Memory B cell (primary cell): ENCODE results near the gene HDLBP.

ENCODE experiments used
- ATAC-seq: fragments of 150-1000 bp; cut with Tn5 transposase; 2 replicates; pipeline ENCODE4 v1.10.0; 2021; ENCODE audit warnings: low read depth, mild to moderate bottlenecking, moderate library complexity
- DNase-seq, 2 donors: peaks; one replicate each; pipeline ENCODE4 v3.0.0; 2022; ENCODE audit warnings: low spot score in 2 of 2
- H3K27ac Mint-ChIP-seq: one replicate; pipeline ENCODE4 v1.8.0; 2022; ENCODE audit warnings: mild to moderate bottlenecking, moderate library complexity, mixed read lengths
- H3K27me3 Mint-ChIP-seq: one replicate; pipeline ENCODE4 v1.8.0; 2022; ENCODE audit warnings: mixed read lengths
- H3K36me3 Mint-ChIP-seq: one replicate; pipeline ENCODE4 v1.8.0; 2022; ENCODE audit warnings: mild to moderate bottlenecking, mixed read lengths
- H3K4me1 Mint-ChIP-seq: one replicate; pipeline ENCODE4 v1.8.0; 2022; ENCODE audit warnings: mixed read lengths
- H3K4me3 Mint-ChIP-seq: one replicate; pipeline ENCODE4 v1.8.0; 2022; ENCODE audit warnings: mild to moderate bottlenecking, moderate library complexity, mixed read lengths
- H3K9me3 Mint-ChIP-seq: one replicate; pipeline ENCODE4 v1.8.0; 2022; ENCODE audit warnings: mixed read lengths

Gene HDLBP

DNA sequence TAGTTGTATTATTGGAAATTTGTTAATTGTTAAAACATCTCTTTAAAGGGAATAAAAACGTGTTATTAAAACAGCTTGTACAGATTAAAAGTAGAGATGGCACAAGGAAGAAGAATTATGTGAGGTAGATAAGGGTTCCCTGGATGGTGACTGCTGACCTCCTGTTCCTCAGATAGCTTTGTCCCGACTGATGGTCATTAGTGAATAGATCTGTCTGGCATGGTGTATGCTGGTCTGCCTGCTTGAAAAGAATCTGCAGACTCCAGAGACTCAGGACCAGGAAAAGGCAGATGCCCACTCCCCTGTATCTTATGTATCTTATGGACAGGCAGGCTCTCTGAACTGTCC, 35.0 kb upstream of the HDLBP start:
- Mint-ChIP-seq H3K9me3 (no peaks in the 10 kb centered on the region), H3K36me3 (peaks cover 23% of the 10 kb centered on the region), H3K27ac (peak overlapping the region; percentile 45), H3K27me3 (no peaks in the 10 kb centered on the region), H3K4me3 (no peak overlapping the region), H3K4me1 (peaks cover 5% of the 10 kb centered on the region)
- no peak for ATAC-seq
- no peak for DNase-seq

DNA sequence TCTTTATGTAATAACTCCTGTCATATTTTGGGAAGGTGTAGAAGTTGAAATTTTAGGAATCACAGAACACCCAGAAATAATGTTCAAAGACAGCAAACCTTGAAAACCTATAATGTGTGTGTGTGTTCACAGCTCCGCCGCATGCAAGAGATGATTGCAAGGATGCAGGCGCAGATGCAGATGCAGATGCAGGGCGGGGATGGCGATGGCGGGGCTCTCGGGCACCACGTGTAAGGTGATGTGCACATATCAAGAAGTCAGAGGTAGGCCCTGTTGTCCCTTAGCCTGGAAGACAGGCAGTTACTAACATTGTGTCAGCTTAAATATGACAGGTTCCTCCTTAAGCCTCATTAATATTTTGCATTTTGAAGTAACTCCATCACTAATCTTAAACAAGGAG, 34.5 kb upstream of the HDLBP start:
- Mint-ChIP-seq H3K4me1 (peaks cover 4% of the 10 kb centered on the region), H3K9me3 (no peaks in the 10 kb centered on the region), H3K27ac (no peak overlapping the region), H3K36me3 (peaks cover 23% of the 10 kb centered on the region), H3K27me3 (no peaks in the 10 kb centered on the region), H3K4me3 (no peak overlapping the region)
- no peak for ATAC-seq
- DNase-seq, result no peak

DNA sequence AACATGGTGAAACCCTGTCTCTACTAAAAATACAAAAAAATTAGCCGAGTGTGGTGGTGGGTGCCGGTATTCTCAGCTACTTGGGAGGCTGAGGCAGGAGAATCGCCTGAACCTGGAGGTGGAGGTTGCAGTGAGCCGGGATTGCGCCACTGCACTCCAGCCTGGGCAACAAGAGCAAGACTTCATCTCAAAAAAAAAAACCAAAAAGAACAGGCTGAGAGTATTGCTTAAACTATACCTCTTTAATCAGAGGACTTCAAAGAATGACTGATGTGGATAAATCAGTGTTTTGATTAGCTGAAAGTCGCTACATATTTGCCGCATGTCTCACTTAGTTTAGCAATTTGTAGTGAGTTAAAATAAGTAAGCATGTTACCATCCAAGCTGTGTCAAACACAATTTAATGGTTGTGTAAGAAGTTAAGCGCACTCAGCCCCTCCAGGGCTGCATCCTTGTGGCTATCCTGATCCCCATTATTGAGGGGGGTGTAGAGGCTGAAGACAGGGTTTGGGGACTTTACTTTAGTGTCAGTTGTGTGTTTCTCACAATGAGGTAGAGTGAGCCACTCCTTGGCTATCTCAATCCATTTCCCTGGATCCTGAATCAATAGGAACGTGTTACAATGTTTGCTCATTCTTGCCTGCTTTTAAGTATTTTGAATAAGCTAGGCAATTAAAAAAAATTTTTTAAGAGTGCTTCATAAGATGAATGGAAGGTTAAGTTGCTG, 29.6 kb upstream of the HDLBP start:
- no peak overlapping the region for H3K27ac Mint-ChIP-seq
- peaks cover 33% of the 10 kb centered on the region for H3K36me3 Mint-ChIP-seq
- DNase-seq, result no peak
- peaks cover 5% of the 10 kb centered on the region for H3K4me1 Mint-ChIP-seq
- no peaks in the 10 kb centered on the region for H3K27me3 Mint-ChIP-seq
- H3K9me3 Mint-ChIP-seq, result no peaks in the 10 kb centered on the region
- H3K4me3 Mint-ChIP-seq, result no peak overlapping the region
- ATAC-seq, result no peak

DNA sequence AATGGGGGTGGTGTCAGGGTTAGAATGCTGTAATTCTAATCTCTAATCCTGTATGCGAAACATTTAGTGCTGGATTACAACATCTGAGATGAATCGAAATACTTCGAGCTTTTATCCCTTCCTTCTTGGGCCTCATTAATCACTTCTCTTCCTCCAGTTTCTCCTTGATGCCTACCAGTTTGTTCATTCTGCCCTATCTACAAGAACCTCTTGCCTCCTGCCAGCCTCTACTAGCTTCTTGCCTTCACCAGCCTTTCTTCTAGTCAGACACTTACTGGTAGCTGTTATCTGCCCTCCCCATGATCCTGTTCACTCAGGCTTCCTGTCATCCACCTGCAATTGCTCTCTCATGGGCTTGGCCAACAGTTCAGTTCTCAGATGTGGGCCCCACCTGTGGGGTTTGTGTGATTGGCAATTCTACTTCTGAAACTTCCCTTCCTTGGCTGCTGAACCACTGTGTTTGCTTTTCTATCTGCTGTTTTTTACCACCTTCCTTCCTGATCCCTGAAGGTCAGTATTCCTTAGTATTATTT, 25.2 kb upstream of the HDLBP start:
- no peaks in the 10 kb centered on the region for H3K27me3 Mint-ChIP-seq
- peaks cover 14% of the 10 kb centered on the region for H3K4me1 Mint-ChIP-seq
- ATAC-seq (no peak), DNase-seq (no peak)
- no peak overlapping the region for H3K27ac Mint-ChIP-seq
- H3K4me3 Mint-ChIP-seq, result no peak overlapping the region
- H3K9me3 Mint-ChIP-seq, result no peaks in the 10 kb centered on the region
- peaks cover 31% of the 10 kb centered on the region for H3K36me3 Mint-ChIP-seq

DNA sequence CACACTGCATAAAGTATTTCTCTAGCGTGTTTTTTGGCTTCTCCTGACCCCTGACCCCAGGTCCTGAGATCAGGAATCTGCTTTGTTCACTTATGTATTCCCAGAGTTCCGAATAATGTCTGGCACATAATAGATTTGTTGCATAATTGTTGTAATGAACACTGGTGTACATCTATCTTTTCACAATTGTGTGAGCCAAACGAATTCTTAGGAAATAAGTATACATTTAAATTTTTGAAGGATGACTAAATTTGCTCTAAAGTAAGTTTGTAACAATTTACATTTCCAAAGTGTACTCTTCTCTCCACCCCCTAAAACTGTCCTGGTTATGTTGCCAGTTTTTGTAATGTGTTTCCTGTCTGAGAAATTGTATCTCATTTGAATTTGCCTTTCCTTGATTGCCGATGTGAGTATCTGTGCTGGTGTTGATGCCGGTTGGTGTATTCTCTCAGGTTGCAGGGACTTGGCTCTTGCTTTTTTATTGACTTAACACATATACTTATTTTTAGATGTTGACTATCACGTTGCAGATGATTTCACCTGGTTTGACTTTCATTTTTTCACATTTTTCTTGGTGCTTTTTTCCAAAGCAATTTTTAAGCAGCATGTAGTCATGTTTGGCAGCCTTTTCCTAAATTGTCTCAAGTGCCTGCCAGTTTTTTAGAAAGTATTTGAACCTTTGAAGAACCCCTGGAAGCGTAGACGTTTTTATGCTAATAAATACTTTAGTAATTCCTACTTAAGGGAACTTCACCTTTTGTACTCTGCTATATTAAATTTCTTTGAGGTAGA, 24.6 kb upstream of the HDLBP start:
- H3K27ac Mint-ChIP-seq, result no peak overlapping the region

DNA sequence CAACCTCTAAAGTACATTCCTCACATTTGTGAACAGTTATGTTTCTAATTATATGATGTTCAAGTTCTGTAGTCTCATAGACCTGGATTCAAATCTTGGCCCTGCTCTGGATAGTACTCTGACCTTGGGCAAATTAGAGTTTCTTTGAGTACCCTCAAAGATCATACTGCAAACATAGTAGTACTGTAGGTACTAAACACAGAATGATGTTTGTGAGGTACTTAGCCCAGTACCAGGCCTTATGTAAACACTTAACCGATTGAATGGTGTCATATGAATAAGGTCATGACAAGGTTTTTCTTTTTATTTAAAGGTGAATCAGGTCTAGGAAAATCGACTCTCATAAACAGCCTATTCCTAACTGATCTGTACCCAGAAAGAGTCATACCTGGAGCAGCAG, 19.3 kb upstream of the HDLBP start:
- peaks cover 11% of the 10 kb centered on the region for H3K4me1 Mint-ChIP-seq
- peaks cover 17% of the 10 kb centered on the region for H3K36me3 Mint-ChIP-seq
- no peak overlapping the region for H3K27ac Mint-ChIP-seq
- H3K4me3 Mint-ChIP-seq, result no peak overlapping the region
- H3K27me3 Mint-ChIP-seq, result no peaks in the 10 kb centered on the region
- H3K9me3 Mint-ChIP-seq, result no peaks in the 10 kb centered on the region
- ATAC-seq, result no peak
- no peak for DNase-seq

More for the DNA sequence above, 24.6 kb upstream of the HDLBP start:
- ATAC-seq (no peak), DNase-seq (no peak)
- Mint-ChIP-seq H3K4me3 (no peak overlapping the region), H3K27me3 (no peaks in the 10 kb centered on the region), H3K36me3 (peaks cover 31% of the 10 kb centered on the region), H3K9me3 (no peaks in the 10 kb centered on the region), H3K4me1 (peaks cover 15% of the 10 kb centered on the region)

DNA sequence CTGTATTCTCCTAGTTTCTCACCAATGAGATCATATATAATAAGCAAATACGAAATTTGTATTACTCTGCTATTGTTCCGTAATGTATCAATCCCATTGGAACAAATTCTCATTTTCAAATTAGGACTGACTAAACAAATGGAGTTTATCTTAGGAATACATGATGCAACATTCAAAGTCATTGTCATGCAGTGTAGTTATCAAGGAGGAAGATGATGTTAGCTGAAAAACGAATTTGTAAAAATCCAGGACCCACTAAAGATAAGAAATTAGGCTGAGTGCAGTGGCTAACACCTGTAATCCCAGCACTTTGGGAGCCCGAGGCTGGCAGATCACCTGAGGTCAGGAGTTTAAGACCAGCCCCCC, 15.1 kb upstream of the HDLBP start:
- peaks cover 30% of the 10 kb centered on the region for H3K36me3 Mint-ChIP-seq
- peaks cover 3% of the 10 kb centered on the region for H3K4me1 Mint-ChIP-seq
- no peak overlapping the region for H3K4me3 Mint-ChIP-seq
- no peaks in the 10 kb centered on the region for H3K9me3 Mint-ChIP-seq
- H3K27me3 Mint-ChIP-seq, result no peaks in the 10 kb centered on the region
- no peak for DNase-seq
- no peak overlapping the region for H3K27ac Mint-ChIP-seq
- no peak for ATAC-seq

DNA sequence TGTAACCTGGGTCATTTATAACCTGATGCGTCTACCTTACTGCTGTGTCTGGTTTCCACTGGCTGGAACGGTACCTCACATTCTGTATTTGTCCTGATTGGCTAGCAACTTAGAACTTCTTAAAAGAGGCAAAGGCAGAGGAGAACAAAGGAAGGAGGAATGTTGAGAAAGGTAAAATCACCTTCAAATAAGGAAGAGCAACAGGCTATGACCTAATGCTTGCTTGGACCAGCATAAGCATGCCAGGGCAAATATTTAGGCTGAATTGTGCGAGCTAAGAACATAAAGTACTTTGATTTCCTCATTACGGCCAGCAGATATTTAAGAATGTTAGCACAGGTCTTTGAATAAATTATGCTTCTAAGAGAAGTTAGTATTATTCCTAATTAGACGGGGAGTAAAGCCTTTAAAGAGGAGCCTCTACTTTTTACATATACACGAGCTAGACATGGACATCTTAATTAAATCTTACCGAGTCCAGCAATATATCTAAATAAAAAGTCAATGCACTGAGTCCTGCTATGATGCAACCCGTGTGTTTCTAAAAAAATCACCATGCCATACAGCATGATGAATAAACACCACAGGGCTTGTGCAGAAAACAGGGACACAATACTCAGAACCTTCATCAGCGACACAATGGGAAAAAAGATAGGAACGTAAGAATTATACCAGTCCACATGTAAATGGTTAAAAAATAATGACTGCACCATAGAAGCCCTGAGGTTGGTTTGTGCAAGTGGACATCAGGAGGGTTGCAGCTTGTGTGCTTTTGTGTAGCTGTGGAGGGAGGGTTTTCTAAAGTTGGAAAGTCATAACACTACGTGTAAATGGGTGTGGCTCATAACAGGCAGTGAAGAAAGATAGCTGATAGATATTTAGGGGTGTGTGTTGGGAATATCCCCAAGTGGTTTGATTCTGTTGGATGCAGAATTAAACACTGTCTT, 14.5 kb upstream of the HDLBP start:
- DNase-seq (no peak), ATAC-seq (no peak)
- H3K27ac Mint-ChIP-seq, result no peak overlapping the region
- peaks cover 30% of the 10 kb centered on the region for H3K36me3 Mint-ChIP-seq
- no peaks in the 10 kb centered on the region for H3K27me3 Mint-ChIP-seq
- no peak overlapping the region for H3K4me3 Mint-ChIP-seq
- H3K9me3 Mint-ChIP-seq, result no peaks in the 10 kb centered on the region
- H3K4me1 Mint-ChIP-seq, result peaks cover 6% of the 10 kb centered on the region

DNA sequence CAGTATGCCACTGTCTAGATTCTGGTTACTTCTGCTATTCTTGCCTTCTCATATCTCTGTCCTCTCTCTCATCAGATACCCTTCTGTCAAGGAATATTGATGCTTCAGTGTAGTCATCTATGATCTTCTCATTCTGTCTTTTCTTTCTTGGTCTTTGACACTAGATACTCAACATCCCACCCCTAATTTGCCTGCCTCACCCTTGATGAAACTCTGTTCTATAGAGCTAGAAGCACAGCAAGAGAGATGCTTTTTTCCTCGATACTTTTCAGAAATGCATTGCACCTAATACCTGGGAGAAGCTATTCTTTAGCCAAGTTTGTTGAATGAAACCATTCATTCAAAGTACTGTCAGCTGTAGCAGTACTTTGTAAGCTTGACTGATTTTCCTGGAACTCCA, 9.8 kb upstream of the HDLBP start:
- no peaks in the 10 kb centered on the region for H3K9me3 Mint-ChIP-seq
- DNase-seq (no peak), ATAC-seq (peak; percentile 6)
- H3K36me3 Mint-ChIP-seq, result peaks cover 27% of the 10 kb centered on the region
- peak overlapping the region; percentile 4 for H3K4me3 Mint-ChIP-seq
- H3K27ac Mint-ChIP-seq, result no peak overlapping the region
- H3K4me1 Mint-ChIP-seq, result peaks cover 26% of the 10 kb centered on the region
- no peaks in the 10 kb centered on the region for H3K27me3 Mint-ChIP-seq

DNA sequence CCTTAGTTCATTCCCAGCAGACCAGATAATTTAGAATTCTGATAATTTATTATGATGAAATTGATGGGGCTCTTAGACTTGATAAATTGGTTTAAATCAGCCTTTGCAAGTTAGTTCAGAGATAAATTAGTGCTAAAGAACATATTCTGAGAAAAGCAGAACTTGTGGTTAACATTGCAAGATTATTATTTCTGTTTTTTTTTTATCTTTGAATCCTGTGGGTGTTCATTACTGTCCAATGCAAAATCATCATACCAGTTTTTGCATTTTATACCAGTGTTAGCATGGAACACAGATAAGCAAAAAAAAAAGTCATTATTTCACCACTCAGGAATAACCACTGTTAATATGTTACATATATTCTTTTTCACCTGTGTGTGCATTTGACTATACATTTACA, 9.3 kb upstream of the HDLBP start:
- H3K27ac Mint-ChIP-seq, result no peak overlapping the region
- H3K4me3 Mint-ChIP-seq, result peak overlapping the region; percentile 53
- ATAC-seq, result peak; percentile 94
- H3K36me3 Mint-ChIP-seq, result peaks cover 28% of the 10 kb centered on the region
- H3K27me3 Mint-ChIP-seq, result no peaks in the 10 kb centered on the region
- peaks cover 30% of the 10 kb centered on the region for H3K4me1 Mint-ChIP-seq
- H3K9me3 Mint-ChIP-seq, result no peaks in the 10 kb centered on the region
- DNase-seq, result no peak

DNA sequence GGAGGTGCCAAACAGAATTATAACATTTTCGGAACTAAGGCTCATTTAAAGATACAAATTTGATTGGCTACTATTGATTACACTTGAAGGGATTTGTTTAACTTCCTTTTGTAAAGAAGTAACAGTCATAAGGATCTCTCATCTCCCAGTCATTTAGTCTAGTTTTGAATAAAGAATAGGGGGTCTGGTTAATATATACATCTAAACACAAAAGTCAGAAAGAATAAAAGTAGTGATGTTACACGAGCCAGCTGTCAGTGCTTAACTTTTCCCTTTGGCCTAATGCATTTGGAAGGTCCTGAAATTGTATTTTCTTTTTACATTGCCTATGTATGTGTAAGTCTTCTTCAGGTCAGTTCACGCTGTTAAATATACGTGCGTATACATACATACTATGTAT, 8.3 kb upstream of the HDLBP start:
- Mint-ChIP-seq H3K27ac (no peak overlapping the region), H3K9me3 (no peaks in the 10 kb centered on the region), H3K4me1 (peaks cover 33% of the 10 kb centered on the region), H3K36me3 (peaks cover 24% of the 10 kb centered on the region), H3K4me3 (no peak overlapping the region), H3K27me3 (no peaks in the 10 kb centered on the region)
- no peak for DNase-seq
- no peak for ATAC-seq

DNA sequence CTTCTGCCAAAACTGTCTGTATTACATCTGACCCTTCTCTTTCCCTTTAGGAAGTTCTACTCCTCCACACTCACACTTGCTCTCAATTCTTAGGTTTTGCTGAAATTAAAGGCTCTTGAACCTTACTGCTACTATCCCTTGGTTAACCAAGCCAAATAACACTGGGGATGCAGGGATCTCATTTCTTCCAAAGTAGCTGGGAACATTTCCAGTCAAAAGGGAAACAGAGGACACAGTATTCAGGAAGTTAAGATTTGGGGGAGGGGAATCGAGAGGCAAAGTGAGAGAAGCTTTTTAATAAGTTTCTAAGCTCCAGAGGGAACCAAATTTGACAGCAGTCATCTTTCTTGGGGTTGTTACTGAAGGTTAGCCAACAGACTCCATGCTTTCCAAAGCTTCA, 6.4 kb upstream of the HDLBP start:
- Mint-ChIP-seq H3K4me1 (peaks cover 46% of the 10 kb centered on the region), H3K27ac (no peak overlapping the region), H3K4me3 (no peak overlapping the region), H3K9me3 (no peaks in the 10 kb centered on the region), H3K27me3 (no peaks in the 10 kb centered on the region), H3K36me3 (peaks cover 15% of the 10 kb centered on the region)
- no peak for ATAC-seq
- no peak for DNase-seq

DNA sequence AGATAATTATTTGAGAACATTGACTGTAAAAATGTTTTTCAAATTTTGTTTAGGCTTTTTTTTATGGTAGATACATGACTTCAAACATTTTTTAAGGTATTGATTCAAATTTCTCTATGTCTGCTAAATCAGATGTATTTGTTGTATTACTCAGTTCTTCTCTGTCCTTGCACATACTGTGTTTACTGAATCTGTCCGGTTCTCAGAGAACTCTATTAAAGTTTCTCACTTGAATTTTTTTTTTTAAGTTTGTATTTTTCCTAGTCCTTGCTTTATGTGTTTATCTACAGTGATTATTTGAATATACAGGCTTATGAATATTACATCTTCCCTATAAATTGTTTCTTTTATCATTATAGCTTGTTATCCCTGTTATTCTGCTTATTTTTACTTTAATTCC, 5.6 kb upstream of the HDLBP start:
- DNase-seq, result no peak
- no peak for ATAC-seq
- no peaks in the 10 kb centered on the region for H3K9me3 Mint-ChIP-seq
- H3K27me3 Mint-ChIP-seq, result no peaks in the 10 kb centered on the region
- peaks cover 49% of the 10 kb centered on the region for H3K4me1 Mint-ChIP-seq
- H3K27ac Mint-ChIP-seq, result no peak overlapping the region
- H3K36me3 Mint-ChIP-seq, result peaks cover 12% of the 10 kb centered on the region
- H3K4me3 Mint-ChIP-seq, result no peak overlapping the region

DNA sequence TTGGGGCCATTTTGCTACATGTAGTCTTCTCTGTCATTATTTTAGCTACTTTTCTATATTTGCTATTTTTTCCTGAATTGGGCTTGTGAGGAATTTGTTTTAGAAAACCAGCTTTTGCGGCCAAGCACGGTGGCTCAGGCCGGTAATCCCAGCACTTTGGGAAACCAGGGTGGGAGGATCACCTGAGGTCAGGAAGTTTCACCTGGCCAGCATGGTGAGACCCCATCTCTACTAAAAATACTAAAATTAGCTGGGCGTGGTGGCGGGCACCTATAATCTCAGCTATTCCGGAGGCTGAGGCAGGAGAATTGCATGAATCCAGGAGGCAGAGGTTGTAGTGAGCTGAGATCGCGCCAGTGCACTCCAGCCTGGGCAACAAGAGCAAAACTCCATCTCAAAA, 4.9 kb upstream of the HDLBP start:
- peaks cover 49% of the 10 kb centered on the region for H3K4me1 Mint-ChIP-seq
- ATAC-seq (no peak), DNase-seq (no peak)
- H3K27ac Mint-ChIP-seq, result no peak overlapping the region
- H3K36me3 Mint-ChIP-seq, result peaks cover 12% of the 10 kb centered on the region
- H3K9me3 Mint-ChIP-seq, result no peaks in the 10 kb centered on the region
- no peaks in the 10 kb centered on the region for H3K27me3 Mint-ChIP-seq
- H3K4me3 Mint-ChIP-seq, result no peak overlapping the region
